NCI-H2107 (cell line): ENCODE results near the gene CRABP2.

Experiments
- DNase-seq: peaks from one replicate; lab custom pipeline; 2025; lab: John Stamatoyannopoulos, UW

Gene CRABP2

DNA sequence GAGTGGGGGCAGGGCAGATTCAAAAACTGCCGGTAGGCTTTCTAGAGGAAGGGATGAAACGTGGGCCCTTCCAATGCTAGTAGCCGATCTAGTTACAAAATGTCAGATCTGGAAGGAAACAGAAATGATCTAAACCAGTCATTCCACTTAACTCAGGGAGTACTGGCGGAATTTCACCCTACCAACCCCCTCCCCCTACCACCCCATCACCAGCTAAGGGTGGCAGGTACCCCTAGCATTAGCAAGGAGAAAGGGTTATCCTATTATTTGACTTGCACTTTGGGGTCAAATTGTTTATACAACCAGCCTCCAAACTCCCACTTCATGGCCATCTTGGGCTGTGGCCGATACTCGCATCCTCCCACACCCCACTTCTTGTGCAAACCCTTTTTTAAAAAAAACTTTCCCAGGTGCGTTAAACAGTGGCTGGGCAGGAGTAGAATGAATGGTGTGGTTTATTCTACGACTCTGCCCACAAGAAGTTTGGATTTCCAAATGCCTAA, 36.1 kb upstream of the CRABP2 start:
- no peak for DNase-seq

DNA sequence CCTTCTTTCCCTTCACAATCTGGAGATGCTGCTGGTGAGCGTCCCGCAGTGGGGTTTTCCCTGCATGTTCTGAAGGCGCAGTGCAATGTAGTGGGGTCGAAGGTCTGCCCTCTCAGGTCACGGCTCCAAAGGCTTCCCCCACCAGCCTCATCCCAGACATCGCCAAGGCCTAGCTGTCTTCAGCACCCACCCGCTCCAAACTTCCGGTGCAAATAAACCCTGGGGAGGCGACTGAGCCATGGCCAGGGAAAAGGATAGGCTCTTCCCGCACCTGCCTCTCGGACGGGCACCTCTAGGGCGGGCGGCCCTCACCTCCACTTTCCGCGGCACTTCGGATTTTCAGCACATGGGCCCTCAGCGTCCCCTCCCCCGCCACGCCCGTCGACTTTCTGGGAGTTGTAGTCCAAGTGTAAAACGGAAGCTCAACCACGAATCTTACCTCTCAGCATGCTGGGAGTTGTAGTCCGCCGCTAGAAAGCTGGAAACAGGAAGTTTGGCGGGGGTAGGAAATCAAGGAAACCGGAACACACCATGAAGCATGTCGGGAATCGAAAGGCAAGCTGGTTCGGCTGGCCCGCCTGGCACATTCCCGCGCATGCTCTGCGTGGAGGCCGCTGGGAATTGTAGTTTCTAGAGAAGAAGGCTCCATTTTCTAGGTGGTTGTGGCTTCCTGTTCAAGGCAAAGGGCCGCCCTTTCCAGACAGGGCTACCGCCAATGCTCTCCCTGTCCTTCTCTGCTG, 35.5 kb upstream of the CRABP2 start, which contains the start of gene MRPL24:
Gene MRPL24 (minus strand): TSS at position 348 of the 740 bp plus-strand sequence. CDS start 2,384 bp downstream, outside the sequence.
- peak; percentile 98 for DNase-seq

DNA sequence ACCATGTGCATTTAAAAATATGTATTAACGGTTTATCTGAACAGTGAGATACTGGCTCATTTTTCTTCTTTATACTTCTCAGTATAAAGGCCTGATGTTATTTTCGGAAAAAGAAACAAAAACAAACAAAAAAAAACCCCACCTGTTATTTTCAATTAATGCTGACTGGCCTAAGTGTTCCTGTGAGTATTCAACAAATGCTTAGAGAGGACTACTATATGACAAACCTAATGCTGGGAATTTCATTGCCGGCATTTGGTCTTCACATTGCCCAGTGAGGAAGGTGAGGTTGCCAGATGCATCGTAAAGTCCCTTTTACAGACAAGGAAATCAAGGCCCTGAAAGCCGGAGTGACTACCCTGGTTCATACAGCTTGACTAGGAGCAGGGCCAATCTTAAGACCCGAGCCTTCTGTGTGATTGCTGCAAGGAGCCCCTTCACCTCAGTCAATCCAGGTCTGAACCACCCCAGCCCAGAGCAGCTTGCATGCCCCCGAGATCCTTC, 34.9 kb upstream of the CRABP2 start:
- no peak for DNase-seq

DNA sequence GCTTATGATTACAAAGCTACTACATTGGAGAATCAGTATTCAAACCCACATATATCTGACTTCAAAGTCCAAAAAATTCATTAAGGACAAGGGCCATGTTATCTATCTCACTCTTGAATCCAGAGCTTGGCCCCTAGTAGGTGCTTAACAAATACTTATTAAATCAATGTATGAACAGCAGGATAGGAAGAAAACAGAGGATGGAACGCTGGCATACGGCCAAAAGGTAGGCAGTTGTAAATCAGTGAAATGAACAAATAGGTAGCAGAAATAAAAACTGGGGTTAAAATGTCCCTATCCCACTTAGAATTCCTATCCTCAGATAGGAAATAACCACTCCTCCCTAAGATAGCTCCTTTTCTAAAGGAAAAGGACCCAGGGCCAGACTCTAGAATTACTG, 33.5 kb upstream of the CRABP2 start:
- no peak for DNase-seq

- DNase-seq: no peak
These were observed 33.0 kb upstream of the CRABP2 start for GRCh38 chr1:156738407-156738806.

GRCh38 chr1:156733989-156734584, 28.7 kb upstream of the CRABP2 start:
- no peak for DNase-seq

- DNase-seq: peak; percentile 96
These were observed 23.4 kb upstream of the CRABP2 start, which contains the start of gene ISG20L2 for GRCh38 chr1:156728599-156729462. Gene ISG20L2, minus strand, starts transcription at chr1:156728766. Its CDS starts 1,114 bp downstream, at chr1:156727652.

- peak; percentile 85 for DNase-seq
These were observed 22.7 kb upstream of the CRABP2 start, which contains the start of gene METTL25B for GRCh38 chr1:156727926-156728598. Gene METTL25B, plus strand, starts transcription at chr1:156728469. Its CDS starts 636 bp downstream, at chr1:156729105.

DNA sequence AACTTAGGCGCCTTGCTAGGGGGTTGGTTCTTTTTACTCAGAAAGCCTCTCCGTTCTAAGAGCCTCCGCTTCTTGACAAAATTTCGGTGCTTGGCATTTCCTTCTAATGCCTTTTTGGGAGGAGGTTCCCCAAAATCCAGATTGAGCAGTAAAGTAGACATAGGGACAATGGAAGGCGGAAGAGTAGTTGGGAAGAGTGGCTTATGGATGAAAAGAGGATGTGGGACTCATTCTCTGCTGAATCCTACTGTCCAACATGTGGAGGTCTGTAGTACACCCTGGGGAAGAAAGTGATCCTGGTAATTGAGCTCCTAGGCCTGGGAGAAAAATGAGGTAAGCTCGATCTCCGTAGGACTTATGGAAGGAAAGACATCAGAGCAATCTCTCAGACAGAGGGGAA, 22.1 kb upstream of the CRABP2 start:
- DNase-seq: no peak

DNA sequence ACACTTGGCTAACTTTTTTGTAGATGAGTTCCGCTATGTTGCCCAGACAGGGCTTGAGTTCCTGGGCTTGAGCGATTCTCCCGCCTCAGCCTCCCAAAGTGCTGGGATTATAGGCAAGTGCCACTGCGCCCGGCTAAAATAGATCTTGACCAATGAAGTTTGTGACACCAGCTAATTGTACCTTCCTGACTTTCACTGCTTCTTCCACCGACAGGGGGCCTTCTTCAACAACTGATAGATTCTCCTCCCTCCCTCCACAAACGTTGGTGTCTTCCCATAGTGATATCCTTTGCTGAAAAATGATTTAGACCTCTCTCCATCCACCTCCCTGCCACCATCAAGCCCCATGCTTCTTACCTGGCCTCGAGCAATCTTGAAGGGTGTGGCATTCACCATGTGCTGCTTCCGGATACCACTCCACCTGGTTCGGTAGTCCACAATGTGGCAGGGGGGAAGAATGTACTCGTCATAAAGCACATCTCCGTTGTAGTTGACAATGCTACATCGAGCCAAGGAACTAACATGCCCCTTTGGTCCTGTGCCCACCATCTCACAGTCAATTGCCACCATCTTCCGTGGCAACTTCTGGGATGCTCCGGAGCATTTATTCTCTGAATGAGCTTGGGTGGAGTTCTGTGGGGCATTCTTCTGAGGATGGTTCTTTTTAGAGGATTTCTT, 21.3 kb upstream of the CRABP2 start:
- DNase-seq: peak; percentile 44

GRCh38 chr1:156725683-156726280, 20.4 kb upstream of the CRABP2 start:
- DNase-seq: peak; percentile 78

- DNase-seq: no peak
These were observed 16.2 kb upstream of the CRABP2 start for GRCh38 chr1:156721535-156721934.

- no peak for DNase-seq
These were observed 15.7 kb upstream of the CRABP2 start for GRCh38 chr1:156721131-156721530.

- no peak for DNase-seq
These were observed 12.0 kb upstream of the CRABP2 start for GRCh38 chr1:156717351-156717750.

DNA sequence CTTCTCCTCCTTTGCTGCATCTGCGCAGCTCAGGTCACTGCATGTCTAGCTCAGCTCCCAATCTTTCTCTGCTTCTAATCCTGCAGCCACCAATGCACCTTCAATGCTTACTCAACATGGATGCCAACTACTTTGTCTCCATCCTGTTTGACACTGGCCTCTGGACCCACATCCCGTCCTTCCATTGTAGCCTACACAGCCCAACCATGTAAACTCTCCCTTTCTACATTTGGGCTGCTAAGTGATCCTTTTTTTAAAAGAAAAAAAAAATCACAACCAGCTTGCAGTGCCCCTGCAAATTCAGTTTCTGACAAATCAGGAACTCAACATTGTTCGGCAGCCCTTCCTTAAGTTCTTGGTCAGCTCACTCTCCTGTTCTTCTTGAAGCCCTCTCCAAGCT, 9.4 kb upstream of the CRABP2 start:
- DNase-seq: no peak

DNA sequence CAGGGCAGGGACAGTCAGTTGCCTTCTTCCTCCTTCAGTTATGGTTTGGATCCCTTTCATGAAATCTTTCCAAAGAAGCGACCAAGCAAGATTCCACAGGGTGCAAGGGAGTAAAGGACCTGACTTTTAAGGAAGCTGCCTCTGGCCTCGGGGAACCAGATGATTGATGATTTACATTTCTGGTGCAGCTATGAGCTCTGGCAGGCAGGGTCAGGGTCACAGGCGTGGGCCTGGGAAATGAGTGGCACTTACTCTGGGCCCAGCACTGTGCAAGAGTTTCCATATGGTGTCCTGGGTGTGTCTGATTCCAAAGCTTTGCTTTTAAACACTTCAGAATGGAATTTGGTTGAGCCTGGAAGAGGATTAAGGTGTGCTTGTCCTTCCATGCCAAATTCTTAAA, 7.2 kb upstream of the CRABP2 start:
- no peak for DNase-seq

GRCh38 chr1:156711011-156711817, 5.8 kb upstream of the CRABP2 start:
- DNase-seq: no peak

GRCh38 chr1:156709757-156710489, 4.5 kb upstream of the CRABP2 start:
- DNase-seq: peak; percentile 53

DNA sequence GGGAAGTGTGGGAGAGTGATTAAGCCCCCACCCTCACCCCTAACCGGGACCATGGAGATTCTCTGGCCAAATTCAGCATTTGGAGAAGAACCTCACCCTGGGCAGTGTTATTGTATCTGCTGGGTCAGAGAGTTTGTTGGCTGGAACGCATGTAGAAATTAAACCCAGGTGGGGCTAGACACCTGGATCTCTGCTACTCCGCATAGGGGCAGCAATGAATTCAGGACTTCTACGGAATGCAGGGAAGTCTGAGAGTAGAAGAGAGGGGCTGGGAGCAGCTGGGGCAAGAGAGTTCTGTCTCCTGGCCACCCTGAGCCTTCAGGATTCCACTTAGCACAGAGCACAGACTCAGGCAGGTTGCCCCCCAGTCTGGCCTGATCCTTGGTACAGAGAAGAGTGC, 3.6 kb upstream of the CRABP2 start:
- DNase-seq: no peak
